Esophagus muscularis mucosa (tissue), 4 donors: ENCODE data around the gene TCTN1.
A peak's percentile ranks its signal among the peaks of the same experiment; 100 is the strongest.

Experiments
- EP300 ChIP-seq: sonication (generic); formaldehyde crosslinking; IDR thresholded peaks from one replicate; pipeline ENCODE4 v1.6.1; 2017; ENCODE audit warnings: antibody characterized with exemption
- POLR2A ChIP-seq: fragments of 450-650 bp; IDR thresholded peaks from one replicate; pipeline ENCODE4 v1.6.1; 2017; ENCODE audit warnings: antibody characterized with exemption, moderate library complexity, mild to moderate bottlenecking, low read depth
- POLR2AphosphoS5 ChIP-seq, 2 donors: sonication (generic); formaldehyde crosslinking; IDR thresholded peaks; one replicate each; pipeline ENCODE4 v1.6.1; 2017; ENCODE audit warnings: antibody characterized with exemption in 2 of 2
- TF ChIP-seq, protein P1 (sequence below), 3 experiments: fragments of 200-600 bp in 2 of 3; fragments of 450-650 bp in 1 of 3; sonication (generic) in 2 of 3; IDR thresholded peaks; one replicate each; pipeline ENCODE4 v1.5.1; 2017 to 2019; ENCODE audit warnings: antibody characterized with exemption in 3 of 3, mild to moderate bottlenecking in 2 of 3, moderate library complexity in 1 of 3

DNA sequence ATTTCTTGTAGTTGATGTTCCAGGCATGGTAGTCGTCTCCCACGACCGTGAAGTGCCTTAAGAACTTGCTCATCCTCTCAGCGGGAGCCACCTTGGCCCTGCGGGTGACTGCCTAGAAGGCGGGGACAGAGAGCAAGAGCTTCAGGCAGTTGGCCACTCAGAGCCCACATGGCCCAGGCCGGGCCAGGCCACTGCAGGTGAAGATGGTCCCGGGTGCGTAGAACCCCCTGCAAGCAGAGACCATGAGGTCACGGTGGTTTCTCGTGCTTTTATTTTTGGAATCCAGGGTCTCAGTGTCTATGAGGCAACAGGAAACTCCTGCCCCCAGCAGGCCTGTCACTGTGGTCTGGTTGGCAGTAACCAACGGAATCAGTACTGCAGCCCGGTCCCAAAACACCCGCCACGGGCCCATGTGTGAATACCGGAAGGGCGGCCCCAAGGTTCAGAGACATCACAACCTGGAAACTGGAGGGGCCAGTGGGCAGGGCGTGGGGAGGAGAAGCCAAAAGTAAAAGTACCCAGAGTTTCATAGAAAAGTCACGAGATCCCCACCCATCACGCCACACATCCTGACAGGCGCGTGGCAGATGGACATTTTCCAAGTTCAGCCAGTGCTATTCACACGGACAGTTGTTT, 47.5 kb downstream of the TCTN1 start:
- TF ChIP-seq EP300: no peak
- TF ChIP-seq, protein P1, sequence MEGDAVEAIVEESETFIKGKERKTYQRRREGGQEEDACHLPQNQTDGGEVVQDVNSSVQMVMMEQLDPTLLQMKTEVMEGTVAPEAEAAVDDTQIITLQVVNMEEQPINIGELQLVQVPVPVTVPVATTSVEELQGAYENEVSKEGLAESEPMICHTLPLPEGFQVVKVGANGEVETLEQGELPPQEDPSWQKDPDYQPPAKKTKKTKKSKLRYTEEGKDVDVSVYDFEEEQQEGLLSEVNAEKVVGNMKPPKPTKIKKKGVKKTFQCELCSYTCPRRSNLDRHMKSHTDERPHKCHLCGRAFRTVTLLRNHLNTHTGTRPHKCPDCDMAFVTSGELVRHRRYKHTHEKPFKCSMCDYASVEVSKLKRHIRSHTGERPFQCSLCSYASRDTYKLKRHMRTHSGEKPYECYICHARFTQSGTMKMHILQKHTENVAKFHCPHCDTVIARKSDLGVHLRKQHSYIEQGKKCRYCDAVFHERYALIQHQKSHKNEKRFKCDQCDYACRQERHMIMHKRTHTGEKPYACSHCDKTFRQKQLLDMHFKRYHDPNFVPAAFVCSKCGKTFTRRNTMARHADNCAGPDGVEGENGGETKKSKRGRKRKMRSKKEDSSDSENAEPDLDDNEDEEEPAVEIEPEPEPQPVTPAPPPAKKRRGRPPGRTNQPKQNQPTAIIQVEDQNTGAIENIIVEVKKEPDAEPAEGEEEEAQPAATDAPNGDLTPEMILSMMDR (IDR thresholded peaks at IDR 0.05): no peak
- no peak for TF ChIP-seq POLR2A
- peak in 1 of 2 donors; percentile 26 for TF ChIP-seq POLR2AphosphoS5 (IDR thresholded peaks at IDR 0.05)
